K562 (cell line): ENCODE data around the gene PHLDA3. TPM values are rescaled to one million over a fixed set of nuclear protein-coding genes. Genes with fewer than 3 reads are reported as not detected.

Source experiments
- ATF4 ChIP-seq: fragments of 450-650 bp; formaldehyde crosslinking; IDR thresholded peaks from 2 replicates; pipeline ENCODE4 v1.4.0; 2022; ENCODE audit warnings: mild to moderate bottlenecking, moderate library complexity
- E4F1 ChIP-seq: fragments of 250-450 bp; sonication (Bioruptor Pico); IDR thresholded peaks from 2 replicates; pipeline ENCODE4 v1.5.0; 2021; ENCODE audit warnings: mild to moderate bottlenecking, borderline replicate concordance
- MBD1 ChIP-seq: fragments of 250-450 bp; sonication (Bioruptor Pico); IDR thresholded peaks from 2 replicates; pipeline ENCODE4 v1.8.0; 2022; ENCODE audit warnings: inconsistent platforms
- MGA ChIP-seq: fragments of 450-650 bp; IDR thresholded peaks from 2 replicates; pipeline ENCODE4 v1.6.1; 2016; ENCODE audit warnings: mild to moderate bottlenecking, moderate library complexity
- VEZF1 ChIP-seq: fragments of 200-800 bp; sonication (Bioruptor generic); IDR thresholded peaks from 2 replicates; pipeline ENCODE4 v1.6.1; 2017; ENCODE audit warnings: missing genetic modification characterization, missing compliant biosample characterization
- ZBED1 ChIP-seq: IDR thresholded peaks from 2 replicates; pipeline ENCODE4 v1.6.1; 2014
- ZNF274 ChIP-seq: IDR thresholded peaks from 2 replicates; pipeline ENCODE4 v1.6.1; 2011; ENCODE audit warnings: low read depth, mild to moderate bottlenecking, low read length, moderate library complexity, borderline replicate concordance
- polyA plus RNA-seq, 8 experiments: library from polyadenylated mRNA; depleted of rRNA in 4 of 8; stranded (reverse) in 5 of 8; unstranded in 3 of 8; fragments of >200 nt; fragmentation: Nextera tagmentation in 2 of 8; fragmentation: Illumina TruSeq in 1 of 8; extraction: Ambion mirVana in 2 of 8; extraction: Trizol in 1 of 8; gene quantifications; 2 replicates each; pipeline versions ENCODE4 v1.2.1 to v1.2.3, GENCODE V29; 2011 to 2014; ENCODE audit warnings: inconsistent platforms in 1 of 8, missing spikeins in 1 of 8
- total RNA-seq, 7 experiments: library from RNA; depleted of rRNA in 6 of 7; stranded (reverse); fragments of >200 nt in 6 of 7; fragmentation: Illumina TruSeq in 2 of 7; extraction: Trizol in 2 of 7; gene quantifications; 2 replicates each; pipeline versions ENCODE4 v1.2.1 to v1.2.3, GENCODE V29; 2011 to 2021; ENCODE audit warnings: low replicate concordance in 1 of 7

PHLDA3 gene
- total and polyA plus RNA-seq, 9 of the 15 experiments (the other 6 are each of a cell fraction or from before 2014, with no cell fraction given) = 0.11 to 0.27 TPM; not detected in 7

- TF ChIP-seq MGA = peak; percentile 87
- no peak for TF ChIP-seq MBD1 (CRISPR knock-in tag)
- no peak for TF ChIP-seq E4F1 (CRISPR knock-in tag)
- TF ChIP-seq VEZF1 (CRISPR knock-in tag) = peak; percentile 87
- no peak for TF ChIP-seq ZBED1
- TF ChIP-seq ZNF274 = no peak
- TF ChIP-seq ATF4 (CRISPR knock-in tag) = no peak
These were observed 7.1 kb downstream of the PHLDA3 start (continued) for GRCh38 chr1:201461645-201462441.
